Natural killer cell treated with Interleukin-12 subunit alpha and Interleukin-12 subunit beta and Interleukin-15 and Interleukin-18, amount 100 ng/mL, for 72 hours (primary cell): Measurements from ENCODE around the gene PLXNA4. TPM values are rescaled to one million over a fixed set of nuclear protein-coding genes. Genes with fewer than 3 reads are reported as not detected.

Experiments used
- ATAC-seq, 2 donors: fragments of 150-1000 bp; cut with Tn5 transposase in 1 of 2; sonication (Bioruptor Pico), chemical (Tn5 transposase) in 1 of 2; 2 replicates each; pipeline ENCODE4 v1.10.0; 2021
- DNase-seq: peaks from one replicate; pipeline ENCODE4 v3.0.0; 2022; ENCODE audit warnings: low spot score
- H3K27ac Mint-ChIP-seq, 2 donors: 1 replicate in 1 of 2; 2 replicates in 1 of 2; pipeline ENCODE4 v1.8.0; 2022; ENCODE audit warnings: mixed read lengths in 2 of 2, mild to moderate bottlenecking in 1 of 2, moderate library complexity in 1 of 2
- H3K27me3 Mint-ChIP-seq, 2 donors: 1 replicate in 1 of 2; 2 replicates in 1 of 2; pipeline ENCODE4 v1.8.0; 2022; ENCODE audit warnings: mixed read lengths in 2 of 2
- H3K36me3 Mint-ChIP-seq: one replicate; pipeline ENCODE4 v1.8.0; 2022; ENCODE audit warnings: mixed read lengths
- H3K4me1 Mint-ChIP-seq, 2 donors: 1 replicate in 1 of 2; 2 replicates in 1 of 2; pipeline ENCODE4 v1.8.0; 2022; ENCODE audit warnings: low read depth in 2 of 2, mixed read lengths in 2 of 2, mild to moderate bottlenecking in 1 of 2
- H3K4me3 Mint-ChIP-seq: one replicate; pipeline ENCODE4 v1.8.0; 2022; ENCODE audit warnings: mixed read lengths
- H3K9me3 Mint-ChIP-seq: 2 replicates; pipeline ENCODE4 v1.8.0; 2022; ENCODE audit warnings: mixed read lengths
- total RNA-seq, 2 donors: library from RNA; stranded (reverse); gene quantifications; one replicate each; pipeline ENCODE4 v1.2.3, GENCODE V29; 2022

Gene PLXNA4
- total RNA-seq, 2 donors from 2014 or later, result 0.14 to 0.21 TPM

- no peak for DNase-seq
- Mint-ChIP-seq H3K4me1 (peaks cover 11 to 13% of the 10 kb centered on the region in 2 donors), H3K27me3 (peaks cover 33 to 53% of the 10 kb centered on the region in 2 donors), H3K9me3 (peaks cover 8% of the 10 kb centered on the region), H3K36me3 (no peaks in the 10 kb centered on the region), H3K4me3 (no peak overlapping the region), H3K27ac (no peak overlapping the region)
- ATAC-seq, result no peak
Observed at GRCh38 chr7:132317701-132318351, 258.4 kb downstream of the PLXNA4 start.

- Mint-ChIP-seq H3K27me3 (peaks cover 29 to 46% of the 10 kb centered on the region in 2 donors), H3K4me1 (peaks cover 0 to 5% of the 10 kb centered on the region in 2 donors), H3K36me3 (no peaks in the 10 kb centered on the region), H3K27ac (no peak overlapping the region), H3K4me3 (no peak overlapping the region), H3K9me3 (peaks cover 8% of the 10 kb centered on the region)
- ATAC-seq, result no peak
- DNase-seq, result no peak
Observed at GRCh38 chr7:132312531-132313055, 263.7 kb downstream of the PLXNA4 start.

- no peak for ATAC-seq
- no peaks in the 10 kb centered on the region for H3K36me3 Mint-ChIP-seq
- no peak for DNase-seq
- peaks cover 24 to 38% of the 10 kb centered on the region in 2 donors for H3K27me3 Mint-ChIP-seq
- peaks cover 0 to 5% of the 10 kb centered on the region in 2 donors for H3K4me1 Mint-ChIP-seq
- peaks cover 1% of the 10 kb centered on the region for H3K9me3 Mint-ChIP-seq
- H3K4me3 Mint-ChIP-seq, result no peak overlapping the region
- no peak overlapping the region for H3K27ac Mint-ChIP-seq
Observed at GRCh38 chr7:132311733-132312132, 264.5 kb downstream of the PLXNA4 start.

- ATAC-seq (peak in 1 of 2 donors; percentile 33), DNase-seq (no peak)
- Mint-ChIP-seq H3K36me3 (no peaks in the 10 kb centered on the region), H3K4me3 (no peak overlapping the region), H3K9me3 (no peaks in the 10 kb centered on the region), H3K4me1 (peaks cover 0 to 5% of the 10 kb centered on the region in 2 donors), H3K27ac (no peak overlapping the region), H3K27me3 (peaks cover 23 to 26% of the 10 kb centered on the region in 2 donors)
Observed at GRCh38 chr7:132309102-132309805, 267.0 kb downstream of the PLXNA4 start.

GRCh38 chr7:132307465-132307864 lies 268.8 kb downstream of the PLXNA4 start:
- Mint-ChIP-seq H3K4me3 (no peak overlapping the region), H3K27ac (no peak overlapping the region), H3K4me1 (peaks cover 0 to 5% of the 10 kb centered on the region in 2 donors), H3K9me3 (no peaks in the 10 kb centered on the region), H3K36me3 (no peaks in the 10 kb centered on the region), H3K27me3 (peaks cover 17 to 22% of the 10 kb centered on the region in 2 donors)
- no peak for ATAC-seq
- no peak for DNase-seq

GRCh38 chr7:132300599-132301277 lies 275.5 kb downstream of the PLXNA4 start:
- H3K36me3 Mint-ChIP-seq, result no peaks in the 10 kb centered on the region
- H3K4me3 Mint-ChIP-seq, result no peak overlapping the region
- H3K9me3 Mint-ChIP-seq, result no peaks in the 10 kb centered on the region
- peaks cover 5 to 6% of the 10 kb centered on the region in 2 donors for H3K27me3 Mint-ChIP-seq
- H3K27ac Mint-ChIP-seq, result no peak overlapping the region
- no peak for DNase-seq
- H3K4me1 Mint-ChIP-seq, result peaks cover 0 to 3% of the 10 kb centered on the region in 2 donors
- ATAC-seq, result no peak

GRCh38 chr7:132298790-132299189 lies 277.5 kb downstream of the PLXNA4 start:
- Mint-ChIP-seq H3K27me3 (peaks cover 0 to 5% of the 10 kb centered on the region in 2 donors), H3K4me3 (no peak overlapping the region), H3K27ac (no peak overlapping the region), H3K9me3 (no peaks in the 10 kb centered on the region), H3K36me3 (no peaks in the 10 kb centered on the region), H3K4me1 (peaks cover 0 to 3% of the 10 kb centered on the region in 2 donors)
- ATAC-seq (no peak), DNase-seq (no peak)

- H3K4me1 Mint-ChIP-seq, result peaks cover 0 to 3% of the 10 kb centered on the region in 2 donors
- H3K9me3 Mint-ChIP-seq, result no peaks in the 10 kb centered on the region
- H3K27me3 Mint-ChIP-seq, result peaks cover 2 to 9% of the 10 kb centered on the region in 2 donors
- ATAC-seq, result no peak
- H3K27ac Mint-ChIP-seq, result no peak overlapping the region
- H3K4me3 Mint-ChIP-seq, result no peak overlapping the region
- no peak for DNase-seq
- no peaks in the 10 kb centered on the region for H3K36me3 Mint-ChIP-seq
Observed at GRCh38 chr7:132296820-132297219, 279.4 kb downstream of the PLXNA4 start.

- peaks cover 10 to 23% of the 10 kb centered on the region in 2 donors for H3K27me3 Mint-ChIP-seq
- DNase-seq, result no peak
- H3K27ac Mint-ChIP-seq, result no peak overlapping the region
Observed at GRCh38 chr7:132295175-132295574, 281.1 kb downstream of the PLXNA4 start.

GRCh38 chr7:132292803-132293202 lies 283.5 kb downstream of the PLXNA4 start:
- Mint-ChIP-seq H3K4me1 (no peaks in the 10 kb centered on the region), H3K27ac (no peak overlapping the region), H3K27me3 (peaks cover 10 to 25% of the 10 kb centered on the region in 2 donors), H3K9me3 (no peaks in the 10 kb centered on the region), H3K4me3 (no peak overlapping the region), H3K36me3 (no peaks in the 10 kb centered on the region)
- DNase-seq (no peak), ATAC-seq (no peak)

More at GRCh38 chr7:132295175-132295574, 281.1 kb downstream of the PLXNA4 start:
- no peaks in the 10 kb centered on the region for H3K9me3 Mint-ChIP-seq
- no peaks in the 10 kb centered on the region for H3K36me3 Mint-ChIP-seq
- H3K4me1 Mint-ChIP-seq, result peaks cover 0 to 3% of the 10 kb centered on the region in 2 donors
- ATAC-seq, result no peak
- H3K4me3 Mint-ChIP-seq, result no peak overlapping the region

GRCh38 chr7:132291481-132291880 lies 284.8 kb downstream of the PLXNA4 start:
- Mint-ChIP-seq H3K36me3 (no peaks in the 10 kb centered on the region), H3K27me3 (peaks cover 10 to 25% of the 10 kb centered on the region in 2 donors), H3K4me1 (no peaks in the 10 kb centered on the region), H3K27ac (no peak overlapping the region), H3K4me3 (no peak overlapping the region), H3K9me3 (no peaks in the 10 kb centered on the region)
- ATAC-seq, result no peak
- DNase-seq, result no peak

- Mint-ChIP-seq H3K27me3 (peaks cover 13 to 25% of the 10 kb centered on the region in 2 donors), H3K36me3 (no peaks in the 10 kb centered on the region), H3K4me3 (no peak overlapping the region), H3K4me1 (no peaks in the 10 kb centered on the region), H3K9me3 (no peaks in the 10 kb centered on the region), H3K27ac (no peak overlapping the region)
- DNase-seq (no peak), ATAC-seq (no peak)
Observed at GRCh38 chr7:132290021-132290420, 286.2 kb downstream of the PLXNA4 start.

GRCh38 chr7:132286836-132287235 lies 289.4 kb downstream of the PLXNA4 start:
- no peaks in the 10 kb centered on the region for H3K9me3 Mint-ChIP-seq
- no peak overlapping the region for H3K27ac Mint-ChIP-seq
- no peaks in the 10 kb centered on the region for H3K36me3 Mint-ChIP-seq
- ATAC-seq (no peak), DNase-seq (no peak)
- no peaks in the 10 kb centered on the region for H3K4me1 Mint-ChIP-seq
- H3K4me3 Mint-ChIP-seq, result no peak overlapping the region
- peaks cover 11 to 16% of the 10 kb centered on the region in 2 donors for H3K27me3 Mint-ChIP-seq

- ATAC-seq (no peak), DNase-seq (no peak)
- H3K27ac Mint-ChIP-seq, result no peak overlapping the region
- H3K9me3 Mint-ChIP-seq, result no peaks in the 10 kb centered on the region
- H3K36me3 Mint-ChIP-seq, result no peaks in the 10 kb centered on the region
- H3K4me1 Mint-ChIP-seq, result no peaks in the 10 kb centered on the region
- H3K4me3 Mint-ChIP-seq, result no peak overlapping the region
- peaks cover 13 to 34% of the 10 kb centered on the region in 2 donors for H3K27me3 Mint-ChIP-seq
Observed at GRCh38 chr7:132280335-132280734, 295.9 kb downstream of the PLXNA4 start.
